DMS53 treated with DMSO at 0.1 percent for 48 hours (cell line): Measurements from ENCODE around the gene DNAJC1.

Experiments
- DNase-seq: peaks from one replicate; lab custom pipeline; 2025; ENCODE audit not compliant: unreplicated experiment; lab: John Stamatoyannopoulos, UW

Gene DNAJC1

GRCh38 chr10:21764466-21765189, 238.9 kb downstream of the DNAJC1 start:
- DNase-seq = no peak

- no peak for DNase-seq
Observed at GRCh38 chr10:21760332-21760731, 243.2 kb downstream of the DNAJC1 start.

- no peak for DNase-seq
Observed at GRCh38 chr10:21759232-21759631, 244.3 kb downstream of the DNAJC1 start.

- DNase-seq = no peak
Observed at GRCh38 chr10:21758696-21759095, 244.8 kb downstream of the DNAJC1 start.

DNA sequence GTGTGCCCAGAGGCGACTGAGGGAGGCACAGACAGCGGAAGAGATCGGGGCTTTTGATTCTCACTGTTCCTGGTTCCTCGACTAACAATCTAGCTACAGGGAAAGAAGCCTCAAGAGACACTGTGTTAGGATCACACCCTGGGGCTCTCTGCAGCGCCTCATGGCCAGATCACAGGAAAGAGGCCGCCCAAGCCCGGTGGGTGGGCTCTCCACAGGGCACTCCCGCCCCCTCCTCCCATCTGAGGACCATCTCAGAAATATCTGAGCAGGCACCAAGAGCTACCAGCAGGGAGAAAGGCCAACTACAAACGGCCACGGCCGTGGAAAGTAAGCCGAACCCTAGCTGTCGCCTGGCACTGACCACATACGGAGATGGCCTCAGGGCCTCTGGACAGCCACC, 245.3 kb downstream of the DNAJC1 start:
- no peak for DNase-seq

DNA sequence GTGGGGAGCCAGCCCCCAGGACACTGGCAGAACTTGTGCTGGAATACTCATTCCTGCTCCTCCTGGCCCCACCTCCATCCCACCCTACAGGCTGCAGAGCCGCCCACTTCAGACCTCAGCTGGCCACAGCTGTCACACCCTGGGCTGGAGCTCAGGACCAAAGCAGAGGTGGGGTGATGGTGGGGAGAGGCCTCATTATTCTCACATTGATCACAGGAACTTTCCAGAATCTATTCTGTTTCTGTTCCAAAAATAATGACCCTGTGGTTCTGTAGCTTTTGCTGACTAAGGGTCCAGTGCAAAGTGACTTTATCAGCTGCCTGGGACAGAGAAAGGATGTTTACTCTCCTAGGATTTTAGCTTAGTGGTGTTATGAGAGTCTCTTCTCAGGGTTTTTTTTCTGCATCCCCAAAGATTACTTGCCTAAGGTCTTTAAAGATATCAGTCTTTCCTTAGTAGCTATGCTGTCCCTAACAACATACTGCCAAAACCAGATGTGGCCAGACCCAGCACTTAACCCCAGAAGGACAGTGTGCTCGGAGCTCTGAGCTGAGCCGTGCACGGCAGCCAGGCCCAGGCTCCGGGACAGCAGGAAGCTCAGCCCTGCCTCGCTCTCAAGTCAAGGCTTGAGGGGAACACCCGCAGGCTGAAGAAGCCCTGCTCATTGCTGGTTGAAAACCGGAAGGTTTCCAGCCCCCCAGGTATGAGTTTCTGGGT, 246.2 kb downstream of the DNAJC1 start:
- no peak for DNase-seq

DNA sequence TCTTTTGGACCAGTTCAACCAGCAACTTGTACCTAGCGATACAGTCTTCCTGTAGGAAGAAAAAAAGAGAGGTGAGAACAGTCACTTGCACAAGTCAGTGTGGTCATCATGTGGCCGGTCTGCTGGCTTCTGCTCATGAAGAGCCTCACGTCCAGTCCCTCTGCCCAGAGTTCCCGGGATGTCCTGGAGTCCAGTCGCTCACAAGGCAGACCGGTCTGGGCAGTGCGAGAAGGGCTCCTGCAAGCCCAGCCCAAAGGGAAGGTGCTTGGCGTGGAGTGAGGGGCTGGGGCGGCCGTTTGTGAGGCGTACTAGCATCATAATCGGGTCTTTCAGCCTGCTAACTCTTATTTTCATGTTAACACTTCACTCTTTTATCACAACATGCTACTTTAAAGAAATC, 246.8 kb downstream of the DNAJC1 start:
- DNase-seq = no peak

DNA sequence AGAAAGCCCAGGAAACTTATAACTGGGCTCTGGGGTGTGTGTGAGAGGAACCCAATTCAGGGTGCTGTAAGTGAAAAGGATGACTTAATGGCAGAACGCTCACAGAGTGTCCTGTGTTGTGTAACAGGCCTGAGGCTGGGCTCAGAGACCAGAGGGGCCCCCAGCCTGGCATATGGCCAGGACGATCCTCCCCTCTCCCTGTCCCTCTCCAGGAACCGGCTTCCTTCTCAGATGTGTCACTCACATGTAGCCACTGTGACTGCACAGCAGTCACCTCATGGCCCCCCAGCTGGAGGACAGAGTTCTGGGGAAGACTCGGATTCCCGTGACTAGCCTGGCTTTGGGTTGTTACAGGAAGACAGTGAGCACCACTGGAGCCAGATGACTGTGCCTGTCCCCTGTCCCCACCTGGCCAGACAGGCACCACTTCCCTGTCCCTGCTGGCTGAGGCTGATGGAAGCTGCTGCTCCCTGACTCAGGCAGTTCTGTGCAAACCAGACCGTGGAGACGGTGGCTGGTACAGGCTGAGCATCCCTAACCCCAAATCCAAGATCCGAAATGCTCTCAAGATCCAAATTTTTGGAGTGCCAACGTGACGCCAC, 249.0 kb downstream of the DNAJC1 start:
- no peak for DNase-seq

- no peak for DNase-seq
Observed at GRCh38 chr10:21753497-21754270, 249.8 kb downstream of the DNAJC1 start.

- no peak for DNase-seq
Observed at GRCh38 chr10:21751341-21752310, 251.9 kb downstream of the DNAJC1 start.

GRCh38 chr10:21750424-21750823, 253.1 kb downstream of the DNAJC1 start:
- DNase-seq = no peak

GRCh38 chr10:21749788-21750187, 253.7 kb downstream of the DNAJC1 start:
- DNase-seq = no peak

DNA sequence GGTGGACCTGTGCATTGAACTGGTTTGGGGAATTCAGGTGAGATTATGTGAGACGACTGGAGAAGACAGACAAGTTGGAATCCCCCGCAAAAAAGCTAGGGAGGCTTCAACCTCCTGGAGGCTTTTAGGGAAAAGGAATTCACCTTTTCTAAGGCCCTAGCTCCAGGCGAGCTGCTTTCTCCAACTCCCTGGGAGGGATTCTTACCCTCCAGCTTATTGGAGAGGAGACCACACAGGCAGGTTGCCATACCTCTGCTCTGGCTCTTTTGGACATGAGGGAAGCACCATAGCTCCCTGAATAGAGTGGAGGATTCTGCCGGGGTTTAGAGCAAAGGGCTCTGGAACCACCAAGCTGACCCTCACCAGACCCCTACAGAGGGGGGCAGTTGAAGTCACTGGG, 255.7 kb downstream of the DNAJC1 start:
- DNase-seq = no peak

GRCh38 chr10:21746118-21746517, 257.4 kb downstream of the DNAJC1 start:
- no peak for DNase-seq

DNA sequence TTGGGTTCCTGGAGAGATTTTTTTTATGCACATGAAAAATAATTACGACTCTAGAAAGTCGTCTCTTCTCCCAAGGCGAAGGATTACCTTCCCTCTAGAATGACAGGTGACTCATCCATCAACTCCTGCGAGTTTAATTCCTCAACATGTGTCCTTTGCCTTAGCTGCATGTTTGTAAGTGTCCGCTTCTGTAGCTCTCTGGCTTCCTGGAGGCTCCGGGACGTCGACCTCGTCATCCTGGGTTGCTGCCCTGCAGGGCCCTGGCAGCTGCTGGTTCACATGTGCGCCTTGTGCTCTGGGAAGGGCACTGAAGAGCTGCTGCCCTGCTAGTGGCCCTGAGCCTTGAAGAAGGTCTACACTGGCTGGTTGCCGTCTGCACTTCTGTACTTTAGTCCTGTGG, 259.3 kb downstream of the DNAJC1 start:
- DNase-seq = no peak

DNA sequence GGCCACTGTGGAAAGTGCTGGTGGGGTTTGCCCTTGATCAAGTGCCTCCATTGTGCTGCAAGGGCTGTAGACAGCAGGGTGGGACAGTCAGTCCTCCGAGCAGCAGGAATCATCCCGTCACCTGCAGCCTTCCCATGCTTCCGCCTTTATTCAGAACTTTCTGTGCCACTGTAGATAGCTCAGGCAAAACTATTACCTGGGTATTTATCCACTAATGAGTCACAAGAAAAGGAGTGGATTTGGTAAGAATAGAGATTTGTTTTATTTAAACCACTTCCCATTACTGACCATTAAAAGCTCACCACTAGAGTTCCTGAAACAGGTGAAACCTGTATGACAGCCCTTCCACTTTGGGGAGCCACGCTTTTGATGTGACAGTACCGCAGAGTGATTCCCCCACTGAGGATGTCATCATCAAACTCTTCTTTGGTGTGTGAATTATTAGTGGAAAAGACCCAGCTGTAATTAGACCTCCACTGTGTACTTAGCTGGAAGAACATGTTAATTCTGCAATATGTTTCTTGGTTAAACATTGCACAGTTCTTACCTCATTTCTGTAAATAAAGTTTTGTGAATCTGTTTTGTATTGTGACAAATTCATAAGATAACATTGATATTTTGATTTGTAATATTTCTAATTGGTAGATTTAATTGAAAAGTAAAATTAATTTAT, 260.7 kb downstream of the DNAJC1 start:
- no peak for DNase-seq

- DNase-seq = no peak
Observed at GRCh38 chr10:21740989-21741388, 262.5 kb downstream of the DNAJC1 start.

DNA sequence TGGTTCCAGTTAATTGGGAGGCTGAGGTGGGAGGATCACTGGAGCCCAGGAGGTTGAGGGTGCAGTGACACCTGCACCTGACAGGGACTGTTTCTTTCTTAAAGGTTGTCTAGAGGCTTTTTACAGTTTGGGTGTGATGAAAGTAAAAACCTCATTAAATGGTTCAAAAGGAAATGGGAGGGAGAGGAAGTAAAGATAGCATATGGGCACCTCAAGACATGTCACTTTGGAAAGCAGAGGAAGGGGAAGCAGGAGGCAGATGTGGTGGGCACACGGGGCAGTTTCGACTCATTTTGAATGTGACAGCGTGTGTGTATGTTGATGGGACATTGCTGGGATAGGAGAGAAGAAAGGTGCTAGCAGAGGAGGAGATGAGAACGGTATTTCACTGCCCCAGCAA, 266.4 kb downstream of the DNAJC1 start:
- DNase-seq = no peak

DNA sequence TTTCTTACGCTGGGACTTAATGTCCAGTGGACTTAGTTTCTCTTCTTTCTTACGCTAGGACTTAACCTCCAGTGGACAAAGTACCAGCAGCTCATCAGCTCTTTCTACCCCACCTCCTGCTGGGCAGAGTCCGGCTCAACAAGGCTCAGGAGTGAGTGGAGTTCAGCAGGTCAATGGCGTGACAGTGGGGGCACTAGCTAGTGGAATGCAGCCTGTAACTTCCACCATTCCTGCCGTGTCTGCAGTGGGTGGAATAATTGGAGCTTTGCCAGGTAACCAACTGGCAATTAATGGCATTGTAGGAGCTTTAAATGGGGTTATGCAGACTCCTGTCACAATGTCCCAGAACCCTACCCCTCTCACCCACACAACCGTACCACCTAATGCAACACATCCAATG, 269.8 kb downstream of the DNAJC1 start:
- no peak for DNase-seq
